GM23248 (cell line): ENCODE results near the gene CEBPZ.

Experiments
- EZH2 ChIP-seq: fragments of 200-600 bp; sonication (generic); IDR thresholded peaks from 2 replicates; pipeline ENCODE4 v1.6.1; 2018; ENCODE audit warnings: antibody characterized with exemption, mild to moderate bottlenecking; ENCODE audit not compliant: insufficient read depth, poor library complexity, severe bottlenecking
- EZH2phosphoT487 ChIP-seq: fragments of 200-600 bp; sonication (generic); IDR thresholded peaks from 2 replicates; pipeline ENCODE4 v1.6.1; 2018; ENCODE audit warnings: antibody characterized with exemption, moderate library complexity, mild to moderate bottlenecking, low read depth; ENCODE audit not compliant: insufficient read depth

- TF ChIP-seq EZH2 (no peak), EZH2phosphoT487 (no peak)
These were observed 41.8 kb downstream of the CEBPZ start for GRCh38 chr2:37189452-37190153.
